ENCODE data around the gene CCDC93.
A peak's percentile ranks its signal among the peaks of the same experiment; 100 is the strongest.
"Not testable (repeated sequence)": the region's sequence is repeated elsewhere in the genome, so short reads cannot be mapped to it uniquely, and the experiment has no call there.

Gene CCDC93

GRCh38 chr2:118045286-118045685 lies 31.4 kb upstream of the CCDC93 start:
- DNase-seq, result no peak

DNA sequence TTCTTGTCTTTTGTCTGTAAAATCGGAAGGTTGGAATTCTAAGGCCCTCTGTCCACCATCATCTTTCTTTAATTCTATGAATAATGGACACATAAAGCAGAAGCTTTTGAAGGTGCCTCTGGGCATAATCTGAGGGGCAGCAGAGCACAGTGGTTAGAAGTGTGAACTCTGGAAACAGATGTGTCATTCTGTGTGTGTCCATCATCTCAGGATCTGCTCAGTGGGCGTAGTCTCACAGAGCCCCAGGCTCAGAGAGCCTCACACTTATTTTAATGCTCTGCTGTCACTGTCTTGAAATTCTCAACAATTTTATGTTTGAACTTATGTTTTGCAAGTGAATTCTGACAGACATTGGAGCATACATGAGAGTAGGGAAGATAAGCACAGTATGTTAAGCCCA lies 31.0 kb upstream of the CCDC93 start:
- no peak for DNase-seq

DNA sequence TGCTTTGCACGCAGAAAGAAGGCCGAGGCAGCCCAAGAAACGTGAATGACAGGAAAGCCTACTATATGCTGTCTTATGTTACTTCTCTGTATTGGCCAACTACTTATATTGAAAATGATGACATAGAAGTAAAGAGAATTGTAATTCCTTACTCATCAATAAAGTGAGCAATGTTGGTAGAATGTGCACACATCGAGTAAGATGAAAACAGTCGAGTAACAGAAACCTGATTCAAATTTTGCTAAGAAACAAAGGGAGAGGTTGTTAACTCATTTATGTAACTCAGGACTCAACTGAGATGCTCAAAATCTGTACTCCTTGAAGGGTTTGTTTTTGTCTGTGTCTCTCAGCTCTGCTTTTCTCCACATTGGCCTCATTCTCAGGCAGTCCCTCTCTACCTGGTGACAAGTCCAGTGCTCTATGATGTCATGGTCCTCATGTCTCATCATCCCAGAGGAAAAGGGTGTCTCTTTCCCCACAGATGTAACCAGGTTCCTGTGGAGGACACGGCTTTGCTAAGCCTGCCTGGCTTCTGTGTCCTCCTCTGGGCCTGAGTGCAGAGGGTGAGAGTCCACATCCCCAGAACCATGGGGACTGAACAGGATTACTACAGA lies 30.3 kb upstream of the CCDC93 start:
- peak; percentile 7 for DNase-seq

DNA sequence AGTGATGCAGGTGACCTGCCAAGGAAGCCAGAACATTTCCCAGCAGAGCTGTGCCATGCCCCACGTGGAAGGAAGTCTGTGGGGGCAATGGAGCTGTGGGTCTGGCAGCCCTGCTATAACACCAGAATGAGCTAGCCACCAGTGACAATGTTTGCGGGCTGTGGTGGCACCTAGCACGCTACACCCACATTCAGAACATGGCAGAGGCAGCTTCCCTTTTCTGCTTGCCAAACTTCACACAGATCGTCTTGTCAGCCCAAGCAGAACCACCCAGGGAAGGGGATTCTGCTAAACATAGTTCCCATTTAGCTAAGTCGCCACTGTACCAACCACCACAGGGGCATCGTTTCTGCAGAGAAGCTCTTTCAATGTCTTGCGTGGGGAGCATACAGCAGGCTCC lies 27.0 kb upstream of the CCDC93 start:
- DNase-seq, result no peak

GRCh38 chr2:118032169-118033013 lies 18.5 kb upstream of the CCDC93 start:
- peak; percentile 27 for DNase-seq

- no peak for DNase-seq
These were observed 17.7 kb upstream of the CCDC93 start for GRCh38 chr2:118031566-118031965.

DNA sequence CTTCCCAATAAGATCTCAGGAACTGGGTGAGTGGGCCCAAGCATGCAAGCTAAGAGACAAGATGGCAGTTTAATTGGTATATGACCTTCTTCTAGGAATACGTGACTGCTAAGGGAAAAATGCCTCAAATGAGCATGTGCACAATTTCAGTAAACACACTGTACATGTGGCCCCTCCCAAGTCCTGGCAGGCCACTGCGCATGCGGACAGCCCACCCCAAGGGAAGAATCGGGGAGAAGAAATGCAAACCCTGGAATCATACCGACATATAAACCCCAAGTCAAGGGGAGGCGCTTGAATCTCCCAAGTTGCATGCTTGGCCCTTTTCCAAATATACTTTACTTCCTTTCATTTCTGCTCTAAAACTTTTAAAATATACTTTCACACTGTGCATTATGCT lies 15.2 kb upstream of the CCDC93 start:
- no peak for DNase-seq

DNA sequence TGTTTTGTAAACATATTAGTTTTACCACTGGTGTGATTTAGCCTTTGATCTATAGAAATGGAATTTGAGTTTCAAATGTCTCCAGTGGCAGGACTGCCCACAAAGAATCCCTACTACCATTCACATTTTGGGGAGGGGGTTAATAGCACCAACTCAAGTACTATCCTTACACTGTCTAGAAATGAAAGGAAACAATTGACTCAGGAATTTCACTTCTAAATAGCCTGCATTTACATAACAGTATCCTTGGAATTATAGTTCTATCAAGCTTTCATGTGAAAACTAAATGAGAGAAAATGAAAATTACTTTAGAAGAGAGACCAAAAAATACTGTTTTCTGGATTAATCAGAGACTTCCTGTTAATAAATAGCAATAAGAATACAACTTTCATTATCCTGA lies 7.5 kb upstream of the CCDC93 start:
- no peak for DNase-seq

GRCh38 chr2:118019821-118020220 lies 6.0 kb upstream of the CCDC93 start:
- no peak for DNase-seq

GRCh38 chr2:118016911-118017310 lies 3.0 kb upstream of the CCDC93 start:
- no peak for DNase-seq

GRCh38 chr2:118015761-118016160 lies 1.9 kb upstream of the CCDC93 start:
- DNase-seq, result not testable (repeated sequence)

DNA sequence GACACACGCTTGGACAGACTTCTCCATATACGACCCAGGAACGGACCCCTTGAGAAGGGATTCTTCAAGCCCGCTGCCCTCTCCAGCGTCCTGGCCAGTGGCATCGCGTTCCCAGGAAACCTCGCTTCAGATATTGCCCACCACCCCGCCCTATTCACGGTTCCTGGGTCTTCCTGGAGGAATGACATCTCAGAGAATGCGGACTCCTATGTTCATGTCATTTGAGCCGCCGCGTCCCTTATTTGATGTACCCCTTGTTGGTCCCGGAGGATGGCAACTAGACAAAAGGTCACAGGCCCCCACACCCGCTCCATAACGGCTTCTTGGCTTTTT lies 588 bp upstream of the CCDC93 start:
- no peak for DNase-seq

GRCh38 chr2:118013221-118013723 lies 598 bp downstream of the CCDC93 start:
- no peak for DNase-seq

GRCh38 chr2:118012778-118013177 lies 1.1 kb downstream of the CCDC93 start:
- no peak for DNase-seq

GRCh38 chr2:118010473-118010872 lies 3.4 kb downstream of the CCDC93 start:
- DNase-seq, result no peak

- no peak for DNase-seq
These were observed 7.0 kb downstream of the CCDC93 start for GRCh38 chr2:118006861-118007260.

- no peak for DNase-seq
These were observed 7.5 kb downstream of the CCDC93 start for GRCh38 chr2:118006326-118006725.

- peak; percentile 80 for DNase-seq
These were observed 10.5 kb downstream of the CCDC93 start for GRCh38 chr2:118003396-118003824.

DNA sequence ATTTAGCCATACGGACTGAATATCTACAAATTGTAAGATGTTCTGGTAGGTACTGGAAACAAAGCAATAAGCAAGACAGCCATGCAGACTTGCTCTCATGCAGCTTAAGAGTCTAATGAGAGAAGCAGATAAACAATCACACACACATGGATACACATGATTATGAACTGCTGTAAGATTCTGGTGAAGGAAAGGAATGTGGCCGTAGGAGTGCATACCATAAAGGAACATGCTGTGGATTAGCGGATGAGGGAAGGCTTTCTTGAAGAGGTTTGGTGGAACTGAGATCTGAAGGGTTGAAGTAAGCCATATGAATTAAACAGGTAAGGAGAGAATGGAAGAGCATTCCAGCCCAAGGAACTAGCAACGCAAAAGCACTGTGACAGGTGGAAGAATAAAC lies 13.8 kb downstream of the CCDC93 start:
- DNase-seq, result no peak

DNA sequence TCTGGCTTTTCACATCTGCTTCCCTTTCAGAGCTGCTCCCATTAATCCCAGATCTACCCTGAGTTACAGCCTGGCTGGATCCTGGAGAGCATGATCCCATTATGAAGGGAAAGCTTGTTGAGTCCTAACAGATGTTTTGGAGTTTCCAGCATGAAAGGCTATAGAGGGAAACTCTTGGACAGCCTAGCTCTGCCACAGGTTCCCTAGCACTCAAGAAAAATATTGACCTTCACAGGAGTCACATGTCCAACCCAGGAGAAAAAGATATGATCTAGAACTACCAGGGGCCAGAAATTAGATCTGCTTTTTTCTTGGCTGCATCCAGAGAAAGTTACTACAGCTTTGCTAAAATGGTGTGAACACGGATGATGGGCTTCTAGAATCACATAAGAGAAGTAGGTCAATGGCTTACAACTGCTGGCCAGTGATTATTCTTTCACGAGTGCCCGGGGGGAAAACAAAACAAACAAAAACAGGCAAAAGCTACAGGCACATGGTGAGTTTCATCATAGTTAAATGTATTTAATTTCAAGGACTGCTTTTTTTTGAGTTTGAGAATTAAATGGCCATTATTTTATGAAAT lies 15.9 kb downstream of the CCDC93 start:
- no peak for DNase-seq

DNA sequence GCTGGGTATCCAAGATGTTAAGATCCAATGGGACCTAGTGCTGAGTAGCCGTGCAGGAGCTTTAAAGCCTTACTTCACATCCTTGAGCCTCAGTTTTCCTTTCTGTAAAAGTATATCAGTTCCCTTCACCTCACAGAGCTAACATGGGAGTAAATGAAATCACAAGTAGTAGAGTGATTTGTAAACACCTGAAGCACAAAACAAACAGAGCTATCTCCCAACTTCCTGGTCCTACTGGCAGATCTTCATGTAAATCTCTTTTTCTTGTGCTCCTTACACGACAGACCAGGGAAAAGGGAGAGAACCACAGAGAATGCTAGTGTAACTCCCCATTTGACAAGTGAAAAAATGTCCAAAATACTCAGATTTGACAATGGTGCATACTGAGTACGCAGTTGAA lies 17.3 kb downstream of the CCDC93 start:
- no peak for DNase-seq

DNA sequence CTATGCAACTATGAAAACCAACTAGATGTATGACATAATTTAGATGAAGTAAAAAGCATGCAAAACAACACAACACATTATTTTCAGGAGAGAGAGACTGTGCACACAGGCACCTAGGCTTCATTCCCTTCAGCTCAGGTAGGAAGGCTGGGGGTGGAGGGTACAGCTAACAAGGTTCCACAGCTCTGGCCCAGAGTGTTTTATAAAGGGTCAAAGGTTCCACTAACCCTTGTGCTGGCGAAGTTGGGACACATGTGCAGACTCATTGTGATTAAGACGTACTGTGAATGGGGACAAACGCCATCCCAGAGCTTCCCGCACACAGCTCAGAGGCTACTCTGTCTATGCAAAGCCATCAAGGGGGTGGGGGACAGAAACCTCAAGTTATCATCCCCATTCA lies 19.1 kb downstream of the CCDC93 start:
- DNase-seq, result no peak

DNA sequence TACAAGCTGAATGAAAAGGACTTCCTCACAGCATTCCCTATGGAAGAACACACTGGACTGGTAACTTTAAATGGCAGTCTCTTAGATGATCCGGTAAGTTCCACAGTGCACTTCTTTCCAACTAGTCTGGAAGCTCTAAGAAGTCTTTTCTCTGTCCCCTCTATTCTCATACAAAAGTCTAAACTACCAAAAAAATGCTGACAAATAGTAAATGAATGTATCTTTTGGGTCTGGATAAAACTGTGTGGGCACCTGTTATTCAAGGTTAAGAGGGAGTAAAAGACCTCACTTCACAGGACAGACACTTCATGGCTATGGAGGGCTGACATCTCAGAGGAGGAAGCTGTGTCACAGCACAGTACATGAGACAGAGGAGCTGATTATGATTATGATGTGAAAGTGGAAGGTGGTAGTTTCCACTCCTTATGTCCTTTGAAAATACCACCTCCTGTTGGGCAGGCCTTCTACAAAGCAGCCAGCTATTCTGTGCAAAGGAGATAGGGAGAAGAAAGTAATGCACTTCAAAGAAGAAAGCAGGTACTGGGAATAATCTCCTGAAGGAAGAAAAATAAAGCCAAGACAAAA lies 23.9 kb downstream of the CCDC93 start:
- no peak for DNase-seq

- DNase-seq, result no peak
These were observed 26.7 kb downstream of the CCDC93 start for GRCh38 chr2:117987121-117987520.

Data from fibroblast of upper back skin (primary cell).